K562 (cell line): ENCODE data around the gene SLC9B2. TPM values are rescaled to one million over a fixed set of nuclear protein-coding genes. Genes with fewer than 3 reads are reported as not detected.

Experiments
- ATAC-seq: fragments of 200-7000 bp; cut with Tn5 transposase; 3 replicates; pipeline ENCODE4 v1.9.1; 2020; ENCODE audit warnings: moderate library complexity
- BruUV-seq: library from RNA; stranded (reverse); fragments of 400-500 nt; replicated peaks from 2 replicates; lab custom pipeline; 2021; lab: Mats Ljungman, UMichigan
- CTCF ChIA-PET: fragments of 300-600 bp; formaldehyde crosslinking; extraction: SDS; loops from one replicate; lab custom pipeline; 2021; ENCODE audit warnings: low intra/inter-chr PET ratio; lab: Yijun Ruan, JAX
- POLR2A ChIA-PET: fragments of 300-600, 350-650 bp; sonication (Branson Sonifier 250); formaldehyde crosslinking; extraction: SDS; loops from one replicate; lab custom pipeline; 2021; ENCODE audit warnings: antibody characterized with exemption, inconsistent platforms; lab: Yijun Ruan, JAX
- DNase-seq, 4 experiments: peaks; one replicate each; pipeline versions ENCODE4 v3.0.0 to v3.0.0-alpha.2; 2011 to 2018; ENCODE audit warnings: low spot score in 3 of 4, mixed read lengths in 3 of 4; ENCODE audit errors: extremely low read depth in 1 of 4
- FAIRE-seq: peaks from 2 replicates; lab custom pipeline; 2011; peaks lifted over from hg19 to GRCh38; lab: Jason Lieb, UNC
- H2AFZ ChIP-seq: 2 replicates; pipeline ENCODE4 v1.6.0; 2011; ENCODE audit warnings: low read depth, low read length, control low read depth, inconsistent platforms
- H3K27ac ChIP-seq: fragments of 200-600 bp; 3 replicates; pipeline ENCODE4 v1.8.0; 2011; ENCODE audit warnings: low read depth, mild to moderate bottlenecking, control low read depth, inconsistent platforms, low read length, moderate library complexity, mixed read lengths; ENCODE audit errors: extremely low read depth
- H3K27me3 ChIP-seq, 2 experiments: fragments of 300-600 bp in 1 of 2; 2 replicates in 1 of 2; 3 replicates in 1 of 2; pipeline versions ENCODE4 v1.6.0 to v1.8.0; 2011; ENCODE audit warnings: inconsistent platforms in 2 of 2, low read length in 2 of 2, mild to moderate bottlenecking in 1 of 2, mixed read lengths in 1 of 2, moderate library complexity in 1 of 2; ENCODE audit not compliant: control insufficient read depth in 2 of 2, insufficient read depth in 2 of 2
- H3K36me3 ChIP-seq: fragments of 300-600 bp; 3 replicates; pipeline ENCODE4 v1.8.0; 2011; ENCODE audit warnings: mild to moderate bottlenecking, low read length, inconsistent platforms; ENCODE audit not compliant: control insufficient read depth, insufficient read depth
- H3K4me1 ChIP-seq, 2 experiments: fragments of 200-600 bp in 1 of 2; replicated peaks in 1 of 2; 2 replicates in 1 of 2; 3 replicates in 1 of 2; pipeline versions ENCODE4 v1.5.1 to v1.8.0; 2011; ENCODE audit warnings: inconsistent platforms in 2 of 2, low read length in 2 of 2, mild to moderate bottlenecking in 1 of 2, mixed read lengths in 1 of 2, moderate library complexity in 1 of 2; ENCODE audit not compliant: control insufficient read depth in 2 of 2, insufficient read depth in 2 of 2
- H3K4me2 ChIP-seq: 2 replicates; pipeline ENCODE4 v1.6.1; 2011; ENCODE audit warnings: low read length, control low read depth, inconsistent platforms, mixed read lengths; ENCODE audit not compliant: insufficient read depth
- H3K4me3 ChIP-seq: fragments of 200-600 bp; sonication (generic), shearing (Covaris generic); 2 replicates; pipeline ENCODE4 v1.5.1; 2016; ENCODE audit warnings: control low read depth, inconsistent platforms
- H3K79me2 ChIP-seq: fragments of 200-600 bp; 3 replicates; pipeline ENCODE4 v1.8.0; 2011; ENCODE audit warnings: low read length, inconsistent platforms; ENCODE audit not compliant: control insufficient read depth, insufficient read depth
- H3K9ac ChIP-seq, 2 experiments: 2 replicates each; pipeline versions ENCODE4 v1.6.0 to v1.6.1; 2011; ENCODE audit warnings: low read depth in 2 of 2, low read length in 2 of 2, control low read depth in 1 of 2, inconsistent platforms in 1 of 2, mild to moderate bottlenecking in 1 of 2, mixed read lengths in 1 of 2; ENCODE audit not compliant: insufficient read depth in 1 of 2
- H3K9me1 ChIP-seq: one replicate; pipeline ENCODE4 v1.6.0; 2011; ENCODE audit warnings: inconsistent platforms, mild to moderate bottlenecking, low read length, moderate library complexity; ENCODE audit not compliant: control insufficient read depth, insufficient read depth
- H3K9me3 ChIP-seq: replicated peaks from 2 replicates; pipeline ENCODE4 v1.5.1; 2011; ENCODE audit warnings: low read depth, low read length, inconsistent platforms; ENCODE audit not compliant: control insufficient read depth, insufficient read depth
- H4K20me1 ChIP-seq: replicated peaks from 2 replicates; pipeline ENCODE4 v1.6.1; 2011; ENCODE audit warnings: low read length, inconsistent platforms, mixed read lengths; ENCODE audit not compliant: control insufficient read depth, insufficient read depth
- ARID3B ChIP-seq: fragments of 250-450 bp; sonication (Bioruptor Pico); IDR thresholded peaks from 2 replicates; pipeline ENCODE4 v1.4.0; 2020; ENCODE audit warnings: borderline replicate concordance
- CUX1 ChIP-seq: fragments of 200-800 bp; sonication (Bioruptor generic); IDR thresholded peaks from 2 replicates; pipeline ENCODE4 v1.6.1; 2016; ENCODE audit warnings: missing genetic modification characterization, missing compliant biosample characterization
- DMBX1 ChIP-seq: fragments of 250-450 bp; sonication (Bioruptor Pico); IDR thresholded peaks from 2 replicates; pipeline ENCODE4 v1.8.0; 2022; ENCODE audit warnings: inconsistent platforms, mild to moderate bottlenecking, moderate library complexity, borderline replicate concordance
- HNRNPK ChIP-seq: fragments of 200-400 bp; formaldehyde crosslinking; IDR thresholded peaks from one replicate; pipeline ENCODE4 v1.6.1; 2018; ENCODE audit warnings: mild to moderate bottlenecking, low read depth, low read length; ENCODE audit not compliant: poor library complexity, severe bottlenecking
- XRCC4 ChIP-seq: IDR thresholded peaks from one replicate; pipeline ENCODE4 v1.6.1; 2011; ENCODE audit not compliant: insufficient read depth, insufficient read length; ENCODE audit errors: extremely low read depth
- ZNF395 ChIP-seq: fragments of 200-800 bp; sonication (Bioruptor generic); IDR thresholded peaks from 2 replicates; pipeline ENCODE4 v1.6.1; 2017; ENCODE audit warnings: missing genetic modification characterization, missing compliant biosample characterization
- ZNF436 ChIP-seq: fragments of 250-450, 450-650 bp; sonication (Bioruptor Pico); formaldehyde crosslinking; IDR thresholded peaks from 2 replicates; pipeline ENCODE4 v1.7.0; 2020; ENCODE audit warnings: mild to moderate bottlenecking
- in situ Hi-C: fragments of 300-500 bp; cut with MboI; formaldehyde crosslinking; loops from 4 replicates; pipeline ENCODE4 v1.15.0; 2018; ENCODE audit warnings: inconsistent platforms, mixed read lengths
- intact Hi-C: fragments of 100-400 bp; cut with micrococcal nuclease; formaldehyde crosslinking; loops from 2 replicates; pipeline ENCODE4 v1.14.2; 2022
- polyA plus RNA-seq, 8 experiments: library from polyadenylated mRNA; depleted of rRNA in 4 of 8; stranded (reverse) in 5 of 8; unstranded in 3 of 8; fragments of >200 nt; fragmentation: Nextera tagmentation in 2 of 8; fragmentation: Illumina TruSeq in 1 of 8; extraction: Ambion mirVana in 2 of 8; extraction: Trizol in 1 of 8; gene quantifications; 2 replicates each; pipeline versions ENCODE4 v1.2.1 to v1.2.3, GENCODE V29; 2011 to 2014; ENCODE audit warnings: inconsistent platforms in 1 of 8, missing spikeins in 1 of 8
- total RNA-seq, 7 experiments: library from RNA; depleted of rRNA in 6 of 7; stranded (reverse); fragments of >200 nt in 6 of 7; fragmentation: Illumina TruSeq in 2 of 7; extraction: Trizol in 2 of 7; gene quantifications; 2 replicates each; pipeline versions ENCODE4 v1.2.1 to v1.2.3, GENCODE V29; 2011 to 2021; ENCODE audit warnings: low replicate concordance in 1 of 7

SLC9B2 gene
- total and polyA plus RNA-seq, 9 of the 15 experiments (the other 6 are each of a cell fraction or from before 2014, with no cell fraction given) = 6.6 to 14.6 (median 11.4) TPM

GRCh38 chr4:103012551-103012950, 64.0 kb downstream of the SLC9B2 start:
- in situ Hi-C loops (no loop called here), intact Hi-C loops (loop anchor here (10.0 kb wide), 1 partner anchor 668 kb away; the partner anchor contains the start of gene SLC39A8)
- Histone ChIP-seq H3K27ac (no peak overlapping the region), H3K9ac (no peak overlapping the region), H3K4me1 (peaks cover 9 to 18% of the 10 kb centered on the region in 2 experiments; a peak in 4 of 5 replicates), H3K79me2 (no peaks in the 10 kb centered on the region), H2AFZ (peak overlapping the region; percentile 29; the same call in 1 of the 2 replicates), H3K9me3 (no peaks in the 10 kb centered on the region), H3K4me2 (no peak overlapping the region), H3K4me3 (no peak overlapping the region), H3K27me3 (no peaks in the 10 kb centered on the region), H3K36me3 (no peaks in the 10 kb centered on the region), H4K20me1 (no peaks in the 10 kb centered on the region), H3K9me1 (no peaks in the 10 kb centered on the region)
- no peak for DNase-seq
- FAIRE-seq = no peak
- POLR2A ChIA-PET = interaction anchor here (1.0 to 1.4 kb wide), 2 partner anchors 184 to 189 kb away, joined by 3 to 4 read pairs; no protein-coding TSS in a partner anchor
- ATAC-seq = no peak
- BruUV-seq = no TSS peak
- TF ChIP-seq CUX1 (CRISPR knock-in tag) (no peak), ZNF436 (CRISPR knock-in tag) (no peak), XRCC4 (no peak), ARID3B (CRISPR knock-in tag) (no peak), DMBX1 (CRISPR knock-in tag) (no peak), ZNF395 (CRISPR knock-in tag) (no peak), HNRNPK (no peak)
- CTCF ChIA-PET = interaction anchor here (0.8 kb wide), 1 partner anchor 392 kb away, joined by 3 read pairs; no protein-coding TSS in a partner anchor
